HepG2 (cell line): Measurements from ENCODE around the gene ARHGAP12. TPM values are rescaled to one million over a fixed set of nuclear protein-coding genes. Genes with fewer than 3 reads are reported as not detected.
A peak's percentile ranks its signal among the peaks of the same experiment; 100 is the strongest.

ENCODE experiments used
- ATAC-seq: fragments of 200-7000 bp; cut with Tn5 transposase; 3 replicates; pipeline ENCODE4 v1.9.1; 2020; ENCODE audit warnings: mild to moderate bottlenecking, moderate library complexity
- BruUV-seq: library from RNA; stranded (reverse); fragments of 400-500 nt; replicated peaks from 2 replicates; lab custom pipeline; 2021; lab: Mats Ljungman, UMichigan
- CTCF ChIA-PET: fragments of 300-600 bp; formaldehyde crosslinking; extraction: SDS; loops from one replicate; lab custom pipeline; 2021; ENCODE audit warnings: low total read pairs, inconsistent platforms, low intra/inter-chr PET ratio; lab: Yijun Ruan, JAX
- POLR2A ChIA-PET: fragments of 350-600 bp; sonication (Branson Sonifier 250); formaldehyde crosslinking; loops from one replicate; lab custom pipeline; 2020; ENCODE audit warnings: antibody characterized with exemption, inconsistent platforms; lab: Yijun Ruan, JAX
- DNase-seq: peaks from one replicate; pipeline ENCODE4 v3.0.0-alpha.2; 2015; ENCODE audit warnings: low spot score
- FAIRE-seq: peaks from 3 replicates; lab custom pipeline; 2011; peaks lifted over from hg19 to GRCh38; lab: Jason Lieb, UNC
- H2AFZ ChIP-seq: one replicate; pipeline ENCODE4 v1.6.1; 2011; ENCODE audit warnings: low read length, inconsistent platforms
- H3K27ac ChIP-seq: fragments of 300-600 bp; 3 replicates; pipeline ENCODE4 v1.8.0; 2011; ENCODE audit warnings: mixed run types, mild to moderate bottlenecking, mixed read lengths, low read length, inconsistent platforms; ENCODE audit not compliant: insufficient read depth; ENCODE audit errors: extremely low read length
- H3K27me3 ChIP-seq, 2 experiments: fragments of 200-600 bp in 1 of 2; 2 replicates in 1 of 2; 3 replicates in 1 of 2; pipeline versions ENCODE4 v1.6.0 to v1.8.0; 2011; ENCODE audit warnings: low read length in 2 of 2, mild to moderate bottlenecking in 2 of 2, moderate library complexity in 2 of 2, inconsistent platforms in 1 of 2; ENCODE audit not compliant: insufficient read depth in 2 of 2, control insufficient read depth in 1 of 2
- H3K36me3 ChIP-seq, 2 experiments: fragments of 200-600 bp in 1 of 2; replicated peaks in 1 of 2; 2 replicates in 1 of 2; 3 replicates in 1 of 2; pipeline versions ENCODE4 v1.5.1 to v1.8.0; 2011; ENCODE audit warnings: low read length in 2 of 2, inconsistent platforms in 1 of 2; ENCODE audit not compliant: insufficient read depth in 2 of 2, control insufficient read depth in 1 of 2
- H3K4me1 ChIP-seq: 2 replicates; pipeline ENCODE4 v1.5.1; 2012; ENCODE audit warnings: low read length, inconsistent platforms; ENCODE audit not compliant: insufficient read depth
- H3K4me2 ChIP-seq: 2 replicates; pipeline ENCODE4 v1.6.0; 2011; ENCODE audit warnings: low read depth, low read length, inconsistent platforms
- H3K4me3 ChIP-seq, 3 experiments: fragments of 200-600 bp in 1 of 3; sonication (generic), shearing (Covaris generic) in 1 of 3; replicated peaks in 1 of 3; 2 replicates each; pipeline ENCODE4 v1.5.1; 2011 to 2016; ENCODE audit warnings: low read length in 3 of 3, inconsistent platforms in 2 of 3, low read depth in 2 of 3, mild to moderate bottlenecking in 2 of 3, control low read depth in 1 of 3, mixed read lengths in 1 of 3; ENCODE audit not compliant: insufficient read depth in 1 of 3
- H3K79me2 ChIP-seq: one replicate; pipeline ENCODE4 v1.6.1; 2011; ENCODE audit warnings: low read length, inconsistent platforms; ENCODE audit not compliant: insufficient read depth
- H3K9ac ChIP-seq: 2 replicates; pipeline ENCODE4 v1.6.0; 2011; ENCODE audit warnings: mild to moderate bottlenecking, low read depth, low read length, inconsistent platforms; ENCODE audit not compliant: insufficient read depth
- H3K9me3 ChIP-seq: 2 replicates; pipeline ENCODE4 v1.5.1; 2012; ENCODE audit warnings: mild to moderate bottlenecking, low read length
- H4K20me1 ChIP-seq: 2 replicates; pipeline ENCODE4 v1.6.0; 2011; ENCODE audit warnings: inconsistent platforms, mild to moderate bottlenecking, low read length, moderate library complexity; ENCODE audit not compliant: insufficient read depth
- ATAD3A ChIP-seq: sonication (generic); formaldehyde crosslinking; IDR thresholded peaks from 2 replicates; pipeline ENCODE4 v1.4.0; 2020; ENCODE audit warnings: missing genetic modification reagents
- CEBPG ChIP-seq: IDR thresholded peaks from 2 replicates; pipeline ENCODE4 v1.6.1; 2016
- CREM ChIP-seq, 2 experiments: sonication (generic) in 1 of 2; formaldehyde crosslinking in 1 of 2; IDR thresholded peaks; 2 replicates each; pipeline versions ENCODE4 v1.4.0 to v1.6.1; 2016 to 2020; ENCODE audit warnings: antibody characterized with exemption in 1 of 2, mild to moderate bottlenecking in 1 of 2, missing genetic modification reagents in 1 of 2
- ELF1 ChIP-seq: sonication (generic); formaldehyde crosslinking; IDR thresholded peaks from 2 replicates; pipeline ENCODE4 v1.4.0; 2020; ENCODE audit warnings: missing genetic modification reagents
- GATAD2A ChIP-seq: IDR thresholded peaks from 2 replicates; pipeline ENCODE4 v1.6.1; 2016
- HMG20A ChIP-seq: IDR thresholded peaks from 2 replicates; pipeline ENCODE4 v1.6.1; 2016; ENCODE audit warnings: borderline replicate concordance
- KMT2B ChIP-seq: IDR thresholded peaks from 2 replicates; pipeline ENCODE4 v1.6.1; 2016; ENCODE audit warnings: missing genetic modification reagents, missing compliant biosample characterization
- MIER3 ChIP-seq: IDR thresholded peaks from 2 replicates; pipeline ENCODE4 v1.6.1; 2016; ENCODE audit warnings: missing compliant biosample characterization, borderline replicate concordance
- MTA1 ChIP-seq: sonication (generic); formaldehyde crosslinking; IDR thresholded peaks from 2 replicates; pipeline ENCODE4 v1.4.0; 2020; ENCODE audit warnings: missing genetic modification reagents, mild to moderate bottlenecking, borderline replicate concordance
- NCOA2 ChIP-seq: sonication (generic); formaldehyde crosslinking; IDR thresholded peaks from 2 replicates; pipeline ENCODE4 v1.8.0; 2022; ENCODE audit warnings: inconsistent platforms
- RFX1 ChIP-seq: fragments of 450-650 bp; IDR thresholded peaks from 2 replicates; pipeline ENCODE4 v1.6.1; 2017
- SIX1 ChIP-seq: sonication (generic); formaldehyde crosslinking; IDR thresholded peaks from 2 replicates; pipeline ENCODE4 v1.4.0; 2020; ENCODE audit warnings: missing genetic modification reagents, borderline replicate concordance
- SOX6 ChIP-seq, 2 experiments: fragments of 450-650 bp in 1 of 2; sonication (generic) in 1 of 2; formaldehyde crosslinking in 1 of 2; IDR thresholded peaks; 2 replicates each; pipeline versions ENCODE4 v1.4.0 to v1.6.1; 2017 to 2020; ENCODE audit warnings: antibody characterized with exemption in 1 of 2, mild to moderate bottlenecking in 1 of 2, missing genetic modification reagents in 1 of 2
- WGBS: methylation state at CpG from one replicate; pipeline ENCODE4 v1.1.6; 2017; ENCODE audit warnings: low lambda C conversion rate; 5-methylcytosine and 5-hydroxymethylcytosine counted together
- in situ Hi-C: cut with HindIII; loops from 2 replicates; pipeline ENCODE4 v1.10.0; 2017; ENCODE audit warnings: low pct_unique_long_range_greater_than_20kb; ENCODE audit not compliant: extremely low pct_ligation_motif_present
- intact Hi-C: fragments of 100-400 bp; cut with micrococcal nuclease; formaldehyde crosslinking; loops from one replicate; pipeline ENCODE4 v1.10.0; 2022; ENCODE audit not compliant: unreplicated experiment
- polyA plus RNA-seq, 8 experiments: library from polyadenylated mRNA; depleted of rRNA in 3 of 8; stranded (reverse) in 7 of 8; unstranded in 1 of 8; fragments of >200 nt; fragmentation: Illumina TruSeq in 4 of 8; extraction: Trizol in 4 of 8; gene quantifications; 2 replicates each; pipeline versions ENCODE4 v1.2.1 to v1.2.3, GENCODE V29; 2011 to 2016; ENCODE audit warnings: low read depth in 4 of 8, missing spikeins in 1 of 8, mixed read lengths in 1 of 8; ENCODE audit not compliant: insufficient read depth in 1 of 8
- total RNA-seq, 5 experiments: library from RNA; depleted of rRNA; stranded (reverse); fragments of >200 nt; fragmentation: Illumina TruSeq; extraction: Trizol; gene quantifications; 2 replicates each; pipeline ENCODE4 v1.2.3, GENCODE V29; 2016; ENCODE audit warnings: low read depth in 1 of 5
- TF ChIP-seq, protein P1 (sequence below): sonication (generic); formaldehyde crosslinking; conservative IDR thresholded peaks from 2 replicates; pipeline ENCODE4 v1.4.0; 2020; ENCODE audit warnings: mild to moderate bottlenecking, missing genetic modification reagents, moderate library complexity
- TF ChIP-seq, protein P2 (sequence below): IDR thresholded peaks from 2 replicates; pipeline ENCODE4 v1.6.1; 2012; ENCODE audit warnings: inconsistent platforms
- TF ChIP-seq, protein P3 (sequence below): sonication (generic); formaldehyde crosslinking; IDR thresholded peaks from 2 replicates; pipeline ENCODE4 v1.4.0; 2020; ENCODE audit warnings: missing genetic modification reagents, mild to moderate bottlenecking, borderline replicate concordance
- TF ChIP-seq, protein P4 (sequence below): sonication (generic); formaldehyde crosslinking; IDR thresholded peaks from 2 replicates; pipeline ENCODE4 v1.5.1; 2020; ENCODE audit warnings: missing genetic modification reagents, mild to moderate bottlenecking, borderline replicate concordance

ARHGAP12 gene
- total and polyA plus RNA-seq, 2 of the 13 experiments (the other 11 are each of a cell fraction or from before 2014, with no cell fraction given): 25.0 to 54.6 TPM

DNA sequence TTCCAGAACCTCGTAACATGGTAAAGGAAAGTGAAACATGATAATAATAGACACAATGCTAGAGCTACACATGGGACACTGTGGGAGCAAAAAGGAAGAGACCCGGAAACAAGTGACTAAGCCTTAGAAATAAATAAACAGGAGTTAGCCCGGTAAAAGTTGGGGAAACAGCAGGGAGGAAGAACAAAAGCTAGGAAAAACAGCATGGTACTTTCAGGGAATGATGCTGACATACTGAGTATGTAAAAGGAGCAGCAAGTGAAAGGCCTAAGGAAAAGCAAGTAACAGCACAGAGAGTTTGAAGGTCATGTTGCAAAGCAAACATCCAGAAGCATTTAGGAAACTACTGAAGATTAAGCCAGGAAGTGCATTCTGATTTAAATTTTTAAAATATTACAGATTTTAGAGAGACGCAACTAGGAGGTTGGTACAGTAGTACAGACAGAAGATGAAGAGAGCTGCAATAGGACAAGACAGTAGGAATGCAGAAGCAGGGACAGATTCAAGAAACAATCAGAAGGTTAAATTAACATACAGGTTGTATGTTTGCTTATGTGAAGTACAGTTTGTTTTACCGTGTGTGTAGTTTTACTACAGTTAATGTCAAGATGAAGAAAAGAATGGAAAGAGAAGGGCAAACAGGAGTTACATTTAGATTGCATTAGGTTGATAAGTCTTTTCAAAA lies 63.7 kb downstream of the ARHGAP12 start:
- H3K4me3 ChIP-seq: peak overlapping the region in 2 of 3 experiments; percentile 7 to 25; a peak in 1 of 6 replicates
- no TSS peak for BruUV-seq
- POLR2A ChIA-PET: interaction anchor here (1.0 to 1.3 kb wide), 3 partner anchors 62 to 83 kb away, joined by 3 to 4 read pairs (median 3); partner anchors contain the start of gene ARHGAP12
- TF ChIP-seq CREM (IDR thresholded peaks at IDR 0.05) (no peak), CREM (CRISPR knock-in tag; IDR thresholded peaks at IDR 0.05) (no peak), RFX1 (no peak), KMT2B (CRISPR knock-in tag) (no peak), SOX6 (IDR thresholded peaks at IDR 0.05) (no peak), SOX6 (CRISPR knock-in tag; IDR thresholded peaks at IDR 0.05) (0 out of 2 replicates have a peak, but pooled peaks have one; percentile 41), ATAD3A (CRISPR knock-in tag) (no peak), CEBPG (peak; percentile 31), GATAD2A (peak; percentile 65), ELF1 (CRISPR knock-in tag) (0 out of 2 replicates have a peak, but pooled peaks have one; percentile 18), MIER3 (peak; percentile 59; the same call in 1 of the 2 replicates), NCOA2 (0 out of 2 replicates have a peak, but pooled peaks have one; percentile 17), SIX1 (CRISPR knock-in tag) (peak; percentile 66), MTA1 (CRISPR knock-in tag) (no peak), HMG20A (CRISPR knock-in tag) (peak; percentile 20; the same call in 1 of the 2 replicates)
- TF ChIP-seq, protein P1, sequence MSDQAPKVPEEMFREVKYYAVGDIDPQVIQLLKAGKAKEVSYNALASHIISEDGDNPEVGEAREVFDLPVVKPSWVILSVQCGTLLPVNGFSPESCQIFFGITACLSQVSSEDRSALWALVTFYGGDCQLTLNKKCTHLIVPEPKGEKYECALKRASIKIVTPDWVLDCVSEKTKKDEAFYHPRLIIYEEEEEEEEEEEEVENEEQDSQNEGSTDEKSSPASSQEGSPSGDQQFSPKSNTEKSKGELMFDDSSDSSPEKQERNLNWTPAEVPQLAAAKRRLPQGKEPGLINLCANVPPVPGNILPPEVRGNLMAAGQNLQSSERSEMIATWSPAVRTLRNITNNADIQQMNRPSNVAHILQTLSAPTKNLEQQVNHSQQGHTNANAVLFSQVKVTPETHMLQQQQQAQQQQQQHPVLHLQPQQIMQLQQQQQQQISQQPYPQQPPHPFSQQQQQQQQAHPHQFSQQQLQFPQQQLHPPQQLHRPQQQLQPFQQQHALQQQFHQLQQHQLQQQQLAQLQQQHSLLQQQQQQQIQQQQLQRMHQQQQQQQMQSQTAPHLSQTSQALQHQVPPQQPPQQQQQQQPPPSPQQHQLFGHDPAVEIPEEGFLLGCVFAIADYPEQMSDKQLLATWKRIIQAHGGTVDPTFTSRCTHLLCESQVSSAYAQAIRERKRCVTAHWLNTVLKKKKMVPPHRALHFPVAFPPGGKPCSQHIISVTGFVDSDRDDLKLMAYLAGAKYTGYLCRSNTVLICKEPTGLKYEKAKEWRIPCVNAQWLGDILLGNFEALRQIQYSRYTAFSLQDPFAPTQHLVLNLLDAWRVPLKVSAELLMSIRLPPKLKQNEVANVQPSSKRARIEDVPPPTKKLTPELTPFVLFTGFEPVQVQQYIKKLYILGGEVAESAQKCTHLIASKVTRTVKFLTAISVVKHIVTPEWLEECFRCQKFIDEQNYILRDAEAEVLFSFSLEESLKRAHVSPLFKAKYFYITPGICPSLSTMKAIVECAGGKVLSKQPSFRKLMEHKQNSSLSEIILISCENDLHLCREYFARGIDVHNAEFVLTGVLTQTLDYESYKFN: peak; percentile 24; the same call in 1 of the 2 replicates
- TF ChIP-seq, protein P2, sequence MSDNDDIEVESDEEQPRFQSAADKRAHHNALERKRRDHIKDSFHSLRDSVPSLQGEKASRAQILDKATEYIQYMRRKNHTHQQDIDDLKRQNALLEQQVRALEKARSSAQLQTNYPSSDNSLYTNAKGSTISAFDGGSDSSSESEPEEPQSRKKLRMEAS: 0 out of 2 replicates have a peak, but pooled peaks have one; percentile 22
- TF ChIP-seq, protein P3, sequence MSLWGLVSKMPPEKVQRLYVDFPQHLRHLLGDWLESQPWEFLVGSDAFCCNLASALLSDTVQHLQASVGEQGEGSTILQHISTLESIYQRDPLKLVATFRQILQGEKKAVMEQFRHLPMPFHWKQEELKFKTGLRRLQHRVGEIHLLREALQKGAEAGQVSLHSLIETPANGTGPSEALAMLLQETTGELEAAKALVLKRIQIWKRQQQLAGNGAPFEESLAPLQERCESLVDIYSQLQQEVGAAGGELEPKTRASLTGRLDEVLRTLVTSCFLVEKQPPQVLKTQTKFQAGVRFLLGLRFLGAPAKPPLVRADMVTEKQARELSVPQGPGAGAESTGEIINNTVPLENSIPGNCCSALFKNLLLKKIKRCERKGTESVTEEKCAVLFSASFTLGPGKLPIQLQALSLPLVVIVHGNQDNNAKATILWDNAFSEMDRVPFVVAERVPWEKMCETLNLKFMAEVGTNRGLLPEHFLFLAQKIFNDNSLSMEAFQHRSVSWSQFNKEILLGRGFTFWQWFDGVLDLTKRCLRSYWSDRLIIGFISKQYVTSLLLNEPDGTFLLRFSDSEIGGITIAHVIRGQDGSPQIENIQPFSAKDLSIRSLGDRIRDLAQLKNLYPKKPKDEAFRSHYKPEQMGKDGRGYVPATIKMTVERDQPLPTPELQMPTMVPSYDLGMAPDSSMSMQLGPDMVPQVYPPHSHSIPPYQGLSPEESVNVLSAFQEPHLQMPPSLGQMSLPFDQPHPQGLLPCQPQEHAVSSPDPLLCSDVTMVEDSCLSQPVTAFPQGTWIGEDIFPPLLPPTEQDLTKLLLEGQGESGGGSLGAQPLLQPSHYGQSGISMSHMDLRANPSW (CRISPR knock-in tag): no peak
- TF ChIP-seq, protein P4, sequence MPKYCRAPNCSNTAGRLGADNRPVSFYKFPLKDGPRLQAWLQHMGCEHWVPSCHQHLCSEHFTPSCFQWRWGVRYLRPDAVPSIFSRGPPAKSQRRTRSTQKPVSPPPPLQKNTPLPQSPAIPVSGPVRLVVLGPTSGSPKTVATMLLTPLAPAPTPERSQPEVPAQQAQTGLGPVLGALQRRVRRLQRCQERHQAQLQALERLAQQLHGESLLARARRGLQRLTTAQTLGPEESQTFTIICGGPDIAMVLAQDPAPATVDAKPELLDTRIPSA (CRISPR knock-in tag): no peak

More for the DNA sequence above, 63.7 kb downstream of the ARHGAP12 start:
- Histone ChIP-seq H3K4me2 (peak overlapping the region; percentile 72), H3K27ac (peak overlapping the region; percentile 51), H4K20me1 (no peaks in the 10 kb centered on the region; the same call in 1 of the 2 replicates), H3K27me3 (no peaks in the 10 kb centered on the region; a peak in 1 of 5 replicates), H3K36me3 (peaks cover 2 to 15% of the 10 kb centered on the region in 2 experiments; a peak in 4 of 5 replicates), H3K4me1 (peaks cover 52% of the 10 kb centered on the region), H3K79me2 (peaks cover 88% of the 10 kb centered on the region), H3K9me3 (no peaks in the 10 kb centered on the region), H2AFZ (no peak overlapping the region), H3K9ac (no peak overlapping the region)
- FAIRE-seq: no peak
- in situ Hi-C loops: loop anchor here (5.0 kb wide), 1 partner anchor 82 kb away; no protein-coding TSS in a partner anchor
- intact Hi-C loops: loop anchor here (5.0 to 10.0 kb wide), 2 partner anchors 62 to 350 kb away; partner anchors contain the start of gene ARHGAP12
- peak; percentile 74 for ATAC-seq
- 25% methylated on average over 5 of the region's 5 CpGs for WGBS
- peak; percentile 48 for DNase-seq
- CTCF ChIA-PET: no interaction called here
